Brain microvascular endothelial cell (primary cell): ENCODE measurements around the gene ITGAX.
"Not testable (repeated sequence)": the region's sequence is repeated elsewhere in the genome, so short reads cannot be mapped to it uniquely, and the experiment has no call there.

Experiments
- DNase-seq: peaks from one replicate; pipeline ENCODE4 v3.0.0-alpha.2; 2020
- H3K27ac ChIP-seq: fragments of 250-450 bp; sonication (Bioruptor Pico); 2 replicates; pipeline ENCODE4 v1.5.1; 2020; ENCODE audit warnings: mild to moderate bottlenecking, moderate library complexity
- H3K27me3 ChIP-seq: fragments of 250-450 bp; sonication (Bioruptor Pico); replicated peaks from 2 replicates; pipeline ENCODE4 v1.5.1; 2020; ENCODE audit warnings: mild to moderate bottlenecking
- H3K36me3 ChIP-seq: fragments of 250-450 bp; sonication (Bioruptor Pico); replicated peaks from 2 replicates; pipeline ENCODE4 v1.5.1; 2020; ENCODE audit warnings: mild to moderate bottlenecking
- H3K4me3 ChIP-seq: 2 replicates; pipeline ENCODE4 v1.5.1; 2011; ENCODE audit warnings: low read depth, mild to moderate bottlenecking, control low read depth, low read length, moderate library complexity
- CTCF ChIP-seq: IDR thresholded peaks from 2 replicates; pipeline ENCODE4 v1.5.1; 2011; ENCODE audit warnings: low read depth, mild to moderate bottlenecking, moderate library complexity, low read length, control low read depth, inconsistent platforms; ENCODE audit errors: missing control alignments
- in situ Hi-C: cut with HindIII; loops from 2 replicates; pipeline ENCODE4 v1.10.0; 2017; ENCODE audit warnings: low sequenced_read_pairs, low pct_ligation_motif_present

ITGAX gene

GRCh38 chr16:31331807-31332301 lies 23.1 kb upstream of the ITGAX start:
- no peak for DNase-seq
- no peaks in the 10 kb centered on the region for H3K36me3 ChIP-seq
- H3K27ac ChIP-seq = no peak overlapping the region
- H3K4me3 ChIP-seq = no peak overlapping the region
- peaks cover 19% of the 10 kb centered on the region for H3K27me3 ChIP-seq
- in situ Hi-C loops = no loop called here
- no peak for TF ChIP-seq CTCF

DNA sequence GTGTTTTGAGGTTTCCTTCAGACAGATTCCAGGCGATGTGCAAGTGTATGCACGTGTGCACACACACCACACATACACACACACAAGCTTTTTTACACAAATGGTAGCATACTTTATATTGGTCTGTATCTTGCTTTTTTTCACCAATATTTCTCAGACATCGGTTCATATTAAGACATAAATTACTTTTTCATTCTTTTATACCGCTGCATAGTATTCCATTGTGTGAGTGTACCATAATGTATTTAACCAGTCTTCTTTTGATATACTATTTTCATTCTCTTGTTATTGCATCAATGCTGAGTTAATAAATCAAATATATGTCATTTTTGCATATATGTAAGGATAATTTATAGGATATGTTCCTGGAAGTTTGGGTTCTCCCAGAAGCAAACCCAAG lies 22.4 kb upstream of the ITGAX start:
- Histone ChIP-seq H3K27me3 (peaks cover 19% of the 10 kb centered on the region), H3K36me3 (no peaks in the 10 kb centered on the region), H3K27ac (no peak overlapping the region), H3K4me3 (no peak overlapping the region)
- no peak for DNase-seq
- in situ Hi-C loops = no loop called here
- TF ChIP-seq CTCF = no peak

- no peaks in the 10 kb centered on the region for H3K36me3 ChIP-seq
- no peak overlapping the region for H3K27ac ChIP-seq
- no peak for DNase-seq
- H3K4me3 ChIP-seq = no peak overlapping the region
- peak; percentile 17 for TF ChIP-seq CTCF
- H3K27me3 ChIP-seq = peaks cover 19% of the 10 kb centered on the region
- in situ Hi-C loops = no loop called here
These were observed 21.0 kb upstream of the ITGAX start for GRCh38 chr16:31333686-31334649.

DNA sequence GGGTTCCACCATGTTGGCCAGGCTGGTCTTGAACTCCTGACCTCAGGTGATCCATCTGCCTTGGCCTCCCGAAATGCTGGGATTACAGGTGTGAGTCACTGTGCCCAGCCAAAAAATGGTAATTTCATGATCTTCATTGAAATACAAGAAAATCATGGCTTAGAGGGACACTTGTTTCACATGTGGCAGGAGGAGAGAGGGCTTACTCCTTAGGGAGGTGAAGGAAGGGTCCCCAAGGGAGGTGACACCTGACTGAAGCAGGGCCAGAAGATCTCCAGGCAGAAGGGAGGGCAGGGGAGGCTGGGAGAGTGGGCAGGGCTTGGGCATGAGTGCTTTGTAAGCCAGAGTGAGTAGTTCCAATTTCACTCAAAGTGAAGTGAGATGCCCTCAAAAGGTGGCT lies 20.0 kb upstream of the ITGAX start:
- Histone ChIP-seq H3K36me3 (no peaks in the 10 kb centered on the region), H3K27ac (no peak overlapping the region), H3K27me3 (peaks cover 17% of the 10 kb centered on the region), H3K4me3 (no peak overlapping the region)
- TF ChIP-seq CTCF = no peak
- DNase-seq = no peak
- in situ Hi-C loops = no loop called here

DNA sequence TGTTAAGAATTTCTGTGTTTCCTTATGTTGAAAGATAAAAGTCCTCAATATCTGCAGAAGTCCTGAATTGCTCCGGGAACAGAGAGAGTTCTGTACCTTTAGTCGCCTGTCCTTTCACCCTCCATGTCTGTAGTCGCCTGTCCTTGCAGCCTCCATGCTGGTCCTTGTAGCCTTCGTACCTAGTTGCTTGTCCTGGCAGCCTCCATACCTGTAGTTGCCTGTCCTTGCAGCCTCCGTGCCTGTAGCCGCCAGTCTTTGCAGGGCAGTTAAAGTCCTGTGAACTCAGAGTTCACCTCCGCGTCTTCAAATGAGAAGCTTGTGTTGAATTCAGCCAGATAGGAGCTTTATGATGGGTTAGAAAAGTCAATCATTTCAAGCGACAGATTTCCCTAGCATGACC lies 19.5 kb upstream of the ITGAX start:
- Histone ChIP-seq H3K27ac (no peak overlapping the region), H3K4me3 (no peak overlapping the region), H3K36me3 (no peaks in the 10 kb centered on the region), H3K27me3 (peaks cover 12% of the 10 kb centered on the region)
- no peak for DNase-seq
- TF ChIP-seq CTCF = no peak
- in situ Hi-C loops = no loop called here

- H3K27ac ChIP-seq, H3K4me3 ChIP-seq, DNase-seq, in situ Hi-C loops, H3K36me3 ChIP-seq, H3K27me3 ChIP-seq: not testable (repeated sequence)
These were observed 16.8 kb upstream of the ITGAX start for GRCh38 chr16:31338166-31338685.
